HCT116 (cell line): ENCODE data around the gene SSTR5. TPM values are rescaled to one million over a fixed set of nuclear protein-coding genes. Genes with fewer than 3 reads are reported as not detected.

Experiments
- ATAC-seq: fragments of 200-7000 bp; cut with Tn5 transposase; 2 replicates; pipeline ENCODE4 v1.9.1; 2020; ENCODE audit warnings: mild to moderate bottlenecking, moderate library complexity
- BruUV-seq: library from RNA; stranded (reverse); fragments of 400-500 nt; replicated peaks from 2 replicates; lab custom pipeline; 2021; lab: Mats Ljungman, UMichigan
- CTCF ChIA-PET: fragments of 300-600 bp; sonication (Branson Sonifier 250); formaldehyde crosslinking; loops from one replicate; lab custom pipeline; 2021; ENCODE audit warnings: antibody characterized with exemption; lab: Charles Lee
- POLR2A ChIA-PET: fragments of 300-600, 350-600 bp; sonication (Branson Sonifier 250); formaldehyde crosslinking; loops from one replicate; lab custom pipeline; 2021; ENCODE audit warnings: antibody characterized with exemption; lab: Charles Lee
- RAD21 ChIA-PET, 2 experiments: fragments of 300-600 bp; sonication (Branson Sonifier 250); formaldehyde crosslinking; loops; one replicate each; lab custom pipeline; 2023; ENCODE audit warnings: low total read pairs in 2 of 2; ENCODE audit not compliant: uncharacterized antibody in 2 of 2, unreplicated experiment in 2 of 2, low non-redundant PET in 1 of 2; lab: Charles Lee
- DNase-seq: peaks from one replicate; pipeline ENCODE4 v3.0.0-alpha.2; 2010; ENCODE audit warnings: low read depth, low spot score
- H2AFZ ChIP-seq: fragments of 200-600 bp; shearing (Covaris generic), sonication (generic); 2 replicates; pipeline ENCODE4 v1.6.1; 2017; ENCODE audit warnings: low read depth, mixed run types, mixed read lengths, antibody characterized with exemption, low read length; ENCODE audit not compliant: poor library complexity, severe bottlenecking
- H3K27ac ChIP-seq: 2 replicates; pipeline ENCODE4 v1.5.1; 2012; ENCODE audit warnings: low read depth, low read length
- H3K27me3 ChIP-seq: fragments of 200-600 bp; sonication (generic); 2 replicates; pipeline ENCODE4 v1.6.1; 2016; ENCODE audit warnings: mixed run types, low read length, mixed read lengths; ENCODE audit not compliant: insufficient read depth
- H3K36me3 ChIP-seq, 2 experiments: fragments of 200-500 bp in 1 of 2; fragments of 200-600 bp in 1 of 2; sonication (Bioruptor generic) in 1 of 2; sonication (generic) in 1 of 2; 2 replicates each; pipeline versions ENCODE4 v1.5.1 to v1.6.1; 2014 to 2016; ENCODE audit warnings: low read length in 2 of 2, inconsistent platforms in 1 of 2, mixed read lengths in 1 of 2, mixed run types in 1 of 2; ENCODE audit not compliant: insufficient read depth in 2 of 2, control insufficient read depth in 1 of 2
- H3K4me1 ChIP-seq, 2 experiments: fragments of 200-600 bp in 1 of 2; sonication (generic) in 1 of 2; 2 replicates each; pipeline versions ENCODE4 v1.5.1 to v1.6.1; 2012 to 2017; ENCODE audit warnings: low read length in 2 of 2, inconsistent platforms in 1 of 2, mild to moderate bottlenecking in 1 of 2, mixed read lengths in 1 of 2, mixed run types in 1 of 2, moderate library complexity in 1 of 2; ENCODE audit not compliant: insufficient read depth in 2 of 2, control insufficient read depth in 1 of 2
- H3K4me2 ChIP-seq: fragments of 200-600 bp; sonication (generic); 2 replicates; pipeline ENCODE4 v1.6.1; 2017; ENCODE audit warnings: mixed run types, low read length, mixed read lengths
- H3K4me3 ChIP-seq, 2 experiments: fragments of 200-600 bp in 1 of 2; sonication (generic) in 1 of 2; replicated peaks in 1 of 2; 2 replicates each; pipeline ENCODE4 v1.5.1; 2011 to 2016; ENCODE audit warnings: low read length in 2 of 2, control low read depth in 1 of 2, low read depth in 1 of 2, mild to moderate bottlenecking in 1 of 2, mixed read lengths in 1 of 2, mixed run types in 1 of 2
- H3K79me2 ChIP-seq: fragments of 200-600 bp; sonication (generic); 2 replicates; pipeline ENCODE4 v1.6.1; 2017; ENCODE audit warnings: mild to moderate bottlenecking, mixed run types, low read length, moderate library complexity, mixed read lengths; ENCODE audit not compliant: insufficient read depth
- H3K9ac ChIP-seq: fragments of 200-600 bp; sonication (generic); 2 replicates; pipeline ENCODE4 v1.6.1; 2016; ENCODE audit warnings: low read length, mixed read lengths
- H3K9me2 ChIP-seq: fragments of 200-600 bp; sonication (generic), shearing (Covaris generic); 2 replicates; pipeline ENCODE4 v1.6.1; 2017; ENCODE audit warnings: mixed run types, mild to moderate bottlenecking, moderate library complexity; ENCODE audit not compliant: insufficient read depth
- H3K9me3 ChIP-seq, 2 experiments: fragments of 200-500 bp in 1 of 2; fragments of 200-600 bp in 1 of 2; sonication (Bioruptor generic) in 1 of 2; sonication (generic) in 1 of 2; 2 replicates each; pipeline ENCODE4 v1.6.1; 2014 to 2017; ENCODE audit warnings: low read length in 2 of 2, mixed read lengths in 2 of 2, inconsistent platforms in 1 of 2, low read depth in 1 of 2, mild to moderate bottlenecking in 1 of 2, mixed run types in 1 of 2, moderate library complexity in 1 of 2; ENCODE audit not compliant: control insufficient read depth in 1 of 2, insufficient read depth in 1 of 2
- H4K20me1 ChIP-seq: fragments of 200-600 bp; sonication (generic), shearing (Covaris generic); 2 replicates; pipeline ENCODE4 v1.6.1; 2017; ENCODE audit warnings: mixed run types, mild to moderate bottlenecking, moderate library complexity; ENCODE audit not compliant: insufficient read depth
- ATF3 ChIP-seq: IDR thresholded peaks from 2 replicates; pipeline ENCODE4 v1.6.1; 2012
- CBX3 ChIP-seq: IDR thresholded peaks from 2 replicates; pipeline ENCODE4 v1.6.1; 2012; ENCODE audit warnings: low read depth
- CEBPB ChIP-seq: IDR thresholded peaks from 2 replicates; pipeline ENCODE4 v1.6.1; 2012; ENCODE audit warnings: low read depth
- EGR1 ChIP-seq: IDR thresholded peaks from 2 replicates; pipeline ENCODE4 v1.6.1; 2012; ENCODE audit warnings: low read depth
- FOSL1 ChIP-seq: IDR thresholded peaks from 2 replicates; pipeline ENCODE4 v1.6.1; 2012; ENCODE audit warnings: low read depth
- JUND ChIP-seq: IDR thresholded peaks from 2 replicates; pipeline ENCODE4 v1.6.1; 2012
- MAX ChIP-seq: IDR thresholded peaks from 2 replicates; pipeline ENCODE4 v1.6.1; 2012
- POLR2A ChIP-seq: IDR thresholded peaks from 2 replicates; pipeline ENCODE4 v1.7.0; 2011; ENCODE audit warnings: borderline replicate concordance; ENCODE audit not compliant: insufficient read depth, insufficient read length; ENCODE audit errors: extremely low read depth
- POLR2AphosphoS5 ChIP-seq: IDR thresholded peaks from 2 replicates; pipeline ENCODE4 v1.6.1; 2011; ENCODE audit warnings: mild to moderate bottlenecking, low read depth, low read length, moderate library complexity
- SIN3A ChIP-seq: IDR thresholded peaks from 2 replicates; pipeline ENCODE4 v1.6.1; 2012; ENCODE audit warnings: low read depth
- SP1 ChIP-seq: IDR thresholded peaks from 2 replicates; pipeline ENCODE4 v1.6.1; 2012; ENCODE audit warnings: low read depth
- SRF ChIP-seq: IDR thresholded peaks from 2 replicates; pipeline ENCODE4 v1.6.1; 2012; ENCODE audit warnings: low read depth
- TCF7L2 ChIP-seq: IDR thresholded peaks from 2 replicates; pipeline ENCODE4 v1.7.0; 2011; ENCODE audit warnings: borderline replicate concordance, inconsistent platforms; ENCODE audit not compliant: insufficient read depth, insufficient read length; ENCODE audit errors: extremely low read depth
- YY1 ChIP-seq: IDR thresholded peaks from 2 replicates; pipeline ENCODE4 v1.6.1; 2011; ENCODE audit warnings: low read length, low read depth, moderate library complexity, mild to moderate bottlenecking; ENCODE audit not compliant: insufficient replicate concordance; ENCODE audit errors: extremely low read depth
- ZFX ChIP-seq: fragments of 450-650 bp; IDR thresholded peaks from 2 replicates; pipeline ENCODE4 v1.6.1; 2017
- intact Hi-C: fragments of 100-400 bp; cut with micrococcal nuclease; formaldehyde crosslinking; loops from 2 replicates; pipeline ENCODE4 v1.10.0; 2022
- total RNA-seq: library from RNA; stranded (reverse); gene quantifications from one replicate; pipeline ENCODE4 v1.2.1, GENCODE V29; 2021; ENCODE audit not compliant: unreplicated experiment
- TF ChIP-seq, protein P1 (sequence below): IDR thresholded peaks from 2 replicates; pipeline ENCODE4 v1.6.1; 2012; ENCODE audit warnings: low read depth
- TF ChIP-seq, protein P2 (sequence below): IDR thresholded peaks from 2 replicates; pipeline ENCODE4 v1.6.1; 2011; ENCODE audit warnings: mild to moderate bottlenecking, low read length, moderate library complexity; ENCODE audit not compliant: insufficient replicate concordance; ENCODE audit errors: extremely low read depth

SSTR5 gene
- total RNA-seq, 1 experiment from 2014 or later: 7.2 TPM

- POLR2A ChIA-PET: no interaction called here
- H3K9ac ChIP-seq: no peak overlapping the region
- CTCF ChIA-PET: no interaction called here
- no peaks in the 10 kb centered on the region for H3K36me3 ChIP-seq
- no peak overlapping the region for H3K27ac ChIP-seq
- no peak overlapping the region for H3K4me2 ChIP-seq
- RAD21 ChIA-PET: no interaction called here
- peaks cover 10 to 16% of the 10 kb centered on the region in 2 experiments; a peak in 3 of 4 replicates for H3K4me1 ChIP-seq
- H3K4me3 ChIP-seq: no peak overlapping the region
- no peak for TF ChIP-seq ATF3
- TF ChIP-seq FOSL1: no peak
- no peak for TF ChIP-seq TCF7L2
- TF ChIP-seq SIN3A: no peak
- no peak for TF ChIP-seq POLR2A
- TF ChIP-seq ZFX: no peak
- no peaks in the 10 kb centered on the region for H3K9me2 ChIP-seq
- H3K27me3 ChIP-seq: no peaks in the 10 kb centered on the region
- H4K20me1 ChIP-seq: no peaks in the 10 kb centered on the region
- DNase-seq (no peak), ATAC-seq (no peak)
- no TSS peak for BruUV-seq
- H3K79me2 ChIP-seq: no peaks in the 10 kb centered on the region
- H2AFZ ChIP-seq: no peak overlapping the region
- no peaks in the 10 kb centered on the region for H3K9me3 ChIP-seq
- intact Hi-C loops: no loop called here
Observed at GRCh38 chr16:1067629-1068028, 4.9 kb upstream of the SSTR5 start.

DNA sequence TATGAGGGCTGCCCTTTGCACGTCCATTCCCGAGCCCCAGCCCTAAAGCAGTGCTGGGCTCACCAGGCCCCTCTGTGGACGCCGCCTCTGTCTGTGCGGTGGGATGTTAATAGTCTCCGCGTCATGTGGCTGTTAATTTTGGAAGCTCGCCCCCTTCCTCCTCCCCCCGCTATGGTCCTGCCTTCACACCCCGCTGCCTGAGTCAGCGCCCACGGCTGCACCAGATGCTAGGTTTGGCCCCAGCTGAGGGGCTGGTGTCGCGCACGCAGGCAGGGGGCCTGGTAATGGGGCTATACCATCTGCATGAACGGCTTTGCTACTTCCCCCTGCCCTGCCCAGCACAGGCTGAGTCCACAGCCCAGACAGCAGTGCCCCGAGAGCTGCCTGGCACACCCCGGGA lies 4.1 kb upstream of the SSTR5 start:
- H3K27me3 ChIP-seq: no peaks in the 10 kb centered on the region
- no peak overlapping the region for H3K9ac ChIP-seq
- no peaks in the 10 kb centered on the region for H4K20me1 ChIP-seq
- intact Hi-C loops: no loop called here
- ChIA-PET RAD21 (no interaction called here), POLR2A (no interaction called here), CTCF (no interaction called here)
- H3K4me1 ChIP-seq: peaks cover 10 to 23% of the 10 kb centered on the region in 2 experiments; a peak in 3 of 4 replicates
- no peak for ATAC-seq
- H3K79me2 ChIP-seq: no peaks in the 10 kb centered on the region
- no peaks in the 10 kb centered on the region for H3K9me2 ChIP-seq
- no peak overlapping the region for H3K4me3 ChIP-seq
- DNase-seq: no peak
- no peaks in the 10 kb centered on the region for H3K36me3 ChIP-seq
- no peak overlapping the region for H3K4me2 ChIP-seq
- H3K9me3 ChIP-seq: no peaks in the 10 kb centered on the region
- no TSS peak for BruUV-seq
- H3K27ac ChIP-seq: no peak overlapping the region
- H2AFZ ChIP-seq: no peak overlapping the region
- no peak for TF ChIP-seq YY1
- TF ChIP-seq CEBPB: no peak
- no peak for TF ChIP-seq POLR2A
- TF ChIP-seq JUND: no peak
- no peak for TF ChIP-seq CBX3
- TF ChIP-seq, protein P1, sequence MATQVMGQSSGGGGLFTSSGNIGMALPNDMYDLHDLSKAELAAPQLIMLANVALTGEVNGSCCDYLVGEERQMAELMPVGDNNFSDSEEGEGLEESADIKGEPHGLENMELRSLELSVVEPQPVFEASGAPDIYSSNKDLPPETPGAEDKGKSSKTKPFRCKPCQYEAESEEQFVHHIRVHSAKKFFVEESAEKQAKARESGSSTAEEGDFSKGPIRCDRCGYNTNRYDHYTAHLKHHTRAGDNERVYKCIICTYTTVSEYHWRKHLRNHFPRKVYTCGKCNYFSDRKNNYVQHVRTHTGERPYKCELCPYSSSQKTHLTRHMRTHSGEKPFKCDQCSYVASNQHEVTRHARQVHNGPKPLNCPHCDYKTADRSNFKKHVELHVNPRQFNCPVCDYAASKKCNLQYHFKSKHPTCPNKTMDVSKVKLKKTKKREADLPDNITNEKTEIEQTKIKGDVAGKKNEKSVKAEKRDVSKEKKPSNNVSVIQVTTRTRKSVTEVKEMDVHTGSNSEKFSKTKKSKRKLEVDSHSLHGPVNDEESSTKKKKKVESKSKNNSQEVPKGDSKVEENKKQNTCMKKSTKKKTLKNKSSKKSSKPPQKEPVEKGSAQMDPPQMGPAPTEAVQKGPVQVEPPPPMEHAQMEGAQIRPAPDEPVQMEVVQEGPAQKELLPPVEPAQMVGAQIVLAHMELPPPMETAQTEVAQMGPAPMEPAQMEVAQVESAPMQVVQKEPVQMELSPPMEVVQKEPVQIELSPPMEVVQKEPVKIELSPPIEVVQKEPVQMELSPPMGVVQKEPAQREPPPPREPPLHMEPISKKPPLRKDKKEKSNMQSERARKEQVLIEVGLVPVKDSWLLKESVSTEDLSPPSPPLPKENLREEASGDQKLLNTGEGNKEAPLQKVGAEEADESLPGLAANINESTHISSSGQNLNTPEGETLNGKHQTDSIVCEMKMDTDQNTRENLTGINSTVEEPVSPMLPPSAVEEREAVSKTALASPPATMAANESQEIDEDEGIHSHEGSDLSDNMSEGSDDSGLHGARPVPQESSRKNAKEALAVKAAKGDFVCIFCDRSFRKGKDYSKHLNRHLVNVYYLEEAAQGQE: no peak
- TF ChIP-seq POLR2AphosphoS5: no peak
- TF ChIP-seq MAX: no peak
- no peak for TF ChIP-seq FOSL1
- no peak for TF ChIP-seq SP1
- TF ChIP-seq EGR1: no peak
- TF ChIP-seq, protein P2, sequence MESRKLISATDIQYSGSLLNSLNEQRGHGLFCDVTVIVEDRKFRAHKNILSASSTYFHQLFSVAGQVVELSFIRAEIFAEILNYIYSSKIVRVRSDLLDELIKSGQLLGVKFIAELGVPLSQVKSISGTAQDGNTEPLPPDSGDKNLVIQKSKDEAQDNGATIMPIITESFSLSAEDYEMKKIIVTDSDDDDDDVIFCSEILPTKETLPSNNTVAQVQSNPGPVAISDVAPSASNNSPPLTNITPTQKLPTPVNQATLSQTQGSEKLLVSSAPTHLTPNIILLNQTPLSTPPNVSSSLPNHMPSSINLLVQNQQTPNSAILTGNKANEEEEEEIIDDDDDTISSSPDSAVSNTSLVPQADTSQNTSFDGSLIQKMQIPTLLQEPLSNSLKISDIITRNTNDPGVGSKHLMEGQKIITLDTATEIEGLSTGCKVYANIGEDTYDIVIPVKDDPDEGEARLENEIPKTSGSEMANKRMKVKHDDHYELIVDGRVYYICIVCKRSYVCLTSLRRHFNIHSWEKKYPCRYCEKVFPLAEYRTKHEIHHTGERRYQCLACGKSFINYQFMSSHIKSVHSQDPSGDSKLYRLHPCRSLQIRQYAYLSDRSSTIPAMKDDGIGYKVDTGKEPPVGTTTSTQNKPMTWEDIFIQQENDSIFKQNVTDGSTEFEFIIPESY: no peak
- TF ChIP-seq SRF: no peak
